Stimulated activated CD8-positive, alpha-beta memory T cell treated with anti-CD3 and anti-CD28 coated beads, Interleukin-7, amount 100 ng/mL, for 24 hours (primary cell): ENCODE data around the gene AQP4.

Source experiments
- DNase-seq: peaks from one replicate; pipeline ENCODE4 v3.0.0-alpha.2; 2020; ENCODE audit warnings: low read depth

The AQP4 gene, protein sequence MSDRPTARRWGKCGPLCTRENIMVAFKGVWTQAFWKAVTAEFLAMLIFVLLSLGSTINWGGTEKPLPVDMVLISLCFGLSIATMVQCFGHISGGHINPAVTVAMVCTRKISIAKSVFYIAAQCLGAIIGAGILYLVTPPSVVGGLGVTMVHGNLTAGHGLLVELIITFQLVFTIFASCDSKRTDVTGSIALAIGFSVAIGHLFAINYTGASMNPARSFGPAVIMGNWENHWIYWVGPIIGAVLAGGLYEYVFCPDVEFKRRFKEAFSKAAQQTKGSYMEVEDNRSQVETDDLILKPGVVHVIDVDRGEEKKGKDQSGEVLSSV

GRCh38 chr18:26865557-26865956 lies at the start of gene AQP4:
Gene AQP4, minus strand, starts transcription at chr18:26865707. Its CDS starts 18 bp downstream, at chr18:26865689.
- no peak for DNase-seq

DNA sequence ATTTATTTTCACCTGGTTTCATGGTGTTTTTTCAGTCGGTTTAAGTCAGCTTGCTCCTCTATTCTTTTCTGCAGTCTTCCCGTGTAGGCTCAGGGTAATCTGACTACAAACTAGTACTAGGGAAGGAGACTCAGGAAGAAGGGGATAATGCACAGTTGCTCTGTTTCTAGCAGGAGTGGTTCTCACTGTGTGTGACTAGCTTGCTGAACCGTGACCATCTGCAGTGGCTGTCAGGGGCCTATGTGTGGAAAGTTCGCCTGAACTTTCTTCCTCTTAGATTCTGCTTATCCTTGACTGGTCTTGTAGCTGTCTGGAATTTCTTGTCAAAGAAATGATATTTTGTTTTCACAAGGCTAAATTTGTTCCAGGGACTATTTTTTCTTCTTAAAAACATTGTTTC lies 46.3 kb upstream of the AQP4 start:
- DNase-seq: no peak

GRCh38 chr18:26909599-26910290 lies 44.2 kb upstream of the AQP4 start:
- no peak for DNase-seq

GRCh38 chr18:26908906-26909305 lies 43.4 kb upstream of the AQP4 start:
- no peak for DNase-seq

DNA sequence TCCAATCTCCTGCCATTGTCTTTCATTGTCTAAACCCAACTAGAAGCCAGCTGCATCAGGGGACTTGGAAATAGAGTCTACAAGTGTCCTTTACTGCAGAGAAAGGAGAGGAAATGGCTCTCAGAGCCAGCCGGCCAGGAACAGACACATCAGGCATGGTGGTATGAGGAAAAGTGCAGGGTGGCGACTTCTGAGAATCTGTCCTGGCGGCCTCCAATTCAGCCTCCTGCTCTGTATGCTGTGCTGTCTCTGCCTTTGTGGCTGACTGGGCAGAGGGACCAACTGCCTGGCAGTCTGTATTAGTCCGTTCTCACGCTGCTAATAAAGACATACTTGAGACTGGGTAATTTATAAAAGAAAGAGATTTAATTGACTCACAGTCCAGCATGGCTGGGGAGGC lies 36.8 kb upstream of the AQP4 start:
- DNase-seq: no peak

- no peak for DNase-seq
Observed at GRCh38 chr18:26901020-26901419, 35.5 kb upstream of the AQP4 start.

DNA sequence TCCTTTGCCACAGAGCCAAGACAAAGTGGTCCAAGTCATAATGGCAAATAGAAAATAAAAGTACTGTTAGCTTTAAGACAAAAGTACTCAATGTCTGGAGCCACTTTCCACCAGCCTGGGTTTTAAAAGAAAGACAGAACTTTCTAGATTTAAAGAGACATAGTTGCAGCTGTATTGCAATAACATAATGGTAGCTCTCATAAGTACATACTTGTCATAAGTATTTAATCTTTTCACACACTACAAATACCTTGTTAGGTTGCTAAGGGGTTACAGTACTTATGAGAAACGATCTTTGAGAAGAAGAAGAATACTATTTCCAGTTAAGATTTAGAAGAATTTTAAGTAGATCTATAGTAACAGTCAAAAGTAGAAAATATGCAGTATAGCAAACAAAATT lies 28.9 kb upstream of the AQP4 start:
- DNase-seq: no peak

GRCh38 chr18:26893996-26894395 lies 28.5 kb upstream of the AQP4 start:
- no peak for DNase-seq

GRCh38 chr18:26888259-26888658 lies 22.8 kb upstream of the AQP4 start:
- no peak for DNase-seq

GRCh38 chr18:26875040-26875654 lies 9.6 kb upstream of the AQP4 start:
- DNase-seq: no peak

GRCh38 chr18:26874283-26874682 lies 8.8 kb upstream of the AQP4 start:
- DNase-seq: no peak

DNA sequence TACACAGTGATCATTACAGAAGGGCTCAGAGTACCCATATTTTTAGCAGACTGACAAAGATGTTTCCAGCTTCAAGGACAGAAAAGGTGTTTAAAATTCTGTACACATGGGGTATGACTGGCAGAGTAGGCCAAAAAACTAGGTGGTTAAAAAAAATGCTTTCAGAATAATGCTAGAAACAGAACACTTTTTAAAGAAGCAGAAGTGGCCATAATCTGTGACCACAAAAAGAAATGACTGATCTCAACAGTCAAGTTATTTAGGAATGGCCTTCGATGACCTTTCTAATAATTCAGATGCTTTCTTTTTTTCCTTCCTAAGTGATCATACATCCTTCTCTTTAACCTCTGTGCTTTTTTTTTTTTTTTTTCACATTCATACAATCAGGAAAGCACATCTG lies 4.1 kb upstream of the AQP4 start:
- DNase-seq: no peak

DNA sequence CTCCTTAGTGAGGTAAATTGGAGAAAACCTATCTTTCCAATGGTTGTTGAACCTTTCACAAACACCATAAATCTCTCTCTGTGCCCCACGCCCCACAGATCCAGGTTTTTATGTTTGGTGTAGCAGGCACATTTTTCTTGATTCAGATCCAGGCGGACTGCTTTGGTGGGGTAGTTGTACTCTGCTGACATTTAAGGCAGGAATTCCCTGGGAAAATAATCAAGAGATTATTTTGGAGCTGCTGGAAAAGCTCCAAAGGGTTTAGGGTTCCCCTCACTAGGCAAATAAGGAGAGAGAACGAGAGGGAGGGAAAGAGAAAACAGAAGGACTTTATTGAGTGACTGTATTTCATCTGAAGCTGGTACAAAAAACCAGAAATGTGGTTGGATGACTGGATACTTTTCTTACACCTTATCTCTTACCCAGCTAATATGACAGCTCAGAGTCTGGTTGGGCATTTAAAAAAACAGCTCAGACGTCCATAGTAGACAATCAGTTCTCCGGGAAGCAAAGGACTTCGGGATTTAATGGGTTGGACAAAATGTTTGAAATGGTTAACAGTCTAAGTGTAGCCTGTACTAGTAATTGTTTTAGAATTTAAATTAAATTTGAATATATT lies 3.6 kb upstream of the AQP4 start:
- DNase-seq: no peak

DNA sequence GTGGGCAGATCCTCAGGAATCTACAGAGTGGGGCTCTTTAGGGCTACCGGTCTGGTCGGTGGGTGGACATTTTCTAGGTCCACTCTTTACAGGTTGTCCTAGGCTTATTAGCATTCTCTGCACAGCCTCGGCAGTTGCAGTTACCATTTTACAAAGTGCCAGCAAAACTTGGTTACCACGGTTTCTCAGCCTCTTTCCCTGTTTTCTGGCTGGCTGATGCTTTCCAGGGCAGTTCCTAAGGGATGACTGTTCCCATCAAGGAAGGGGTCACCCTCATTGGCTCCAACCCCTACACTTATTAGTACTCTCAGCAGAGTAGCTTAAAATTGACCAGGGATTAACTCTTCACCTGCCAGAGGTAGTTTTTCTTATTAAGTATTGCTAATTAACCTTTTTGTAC lies 2.0 kb upstream of the AQP4 start:
- no peak for DNase-seq

- no peak for DNase-seq
Observed at GRCh38 chr18:26864658-26865057, 849 bp downstream of the AQP4 start.

- no peak for DNase-seq
Observed at GRCh38 chr18:26863921-26864497, 1.5 kb downstream of the AQP4 start.

DNA sequence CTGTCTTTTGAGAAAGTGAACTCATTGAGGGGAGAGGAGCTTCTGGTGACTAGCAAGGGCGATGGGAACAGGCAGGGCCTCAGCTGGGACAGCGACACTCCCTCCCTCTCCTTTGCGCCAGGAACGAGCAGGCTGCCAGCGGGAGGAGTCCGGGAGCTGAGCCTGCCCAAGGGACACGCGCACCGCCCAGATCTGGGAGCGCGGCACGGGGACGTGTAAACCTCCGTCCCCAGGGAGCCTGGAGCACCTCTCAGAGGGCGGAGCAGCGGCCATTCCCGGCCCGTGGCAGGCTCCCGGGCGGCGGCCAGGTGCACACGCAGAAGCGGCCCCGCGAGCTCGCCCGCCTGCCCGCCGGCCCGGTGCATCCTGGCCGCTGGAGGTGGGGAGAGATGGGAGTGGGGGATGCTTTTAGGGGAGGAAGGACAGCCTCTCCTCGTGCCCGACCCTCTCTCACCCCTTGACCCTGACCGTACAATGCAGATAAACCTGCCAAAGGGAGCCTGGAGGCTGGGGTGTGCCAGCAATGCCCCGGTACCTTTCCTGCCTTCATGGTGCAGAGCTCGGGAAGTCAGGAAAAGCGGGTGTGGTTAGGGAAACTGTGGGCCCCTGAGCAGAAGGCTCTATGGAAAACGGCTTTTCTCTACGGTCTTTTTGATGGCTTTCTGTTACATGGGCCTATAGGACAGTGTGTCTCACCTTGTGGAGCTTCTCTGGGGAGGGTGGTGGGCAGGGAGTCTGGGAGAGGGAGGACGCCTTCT lies 2.2 kb downstream of the AQP4 start:
- no peak for DNase-seq

GRCh38 chr18:26862084-26862483 lies 3.4 kb downstream of the AQP4 start:
- DNase-seq: no peak

DNA sequence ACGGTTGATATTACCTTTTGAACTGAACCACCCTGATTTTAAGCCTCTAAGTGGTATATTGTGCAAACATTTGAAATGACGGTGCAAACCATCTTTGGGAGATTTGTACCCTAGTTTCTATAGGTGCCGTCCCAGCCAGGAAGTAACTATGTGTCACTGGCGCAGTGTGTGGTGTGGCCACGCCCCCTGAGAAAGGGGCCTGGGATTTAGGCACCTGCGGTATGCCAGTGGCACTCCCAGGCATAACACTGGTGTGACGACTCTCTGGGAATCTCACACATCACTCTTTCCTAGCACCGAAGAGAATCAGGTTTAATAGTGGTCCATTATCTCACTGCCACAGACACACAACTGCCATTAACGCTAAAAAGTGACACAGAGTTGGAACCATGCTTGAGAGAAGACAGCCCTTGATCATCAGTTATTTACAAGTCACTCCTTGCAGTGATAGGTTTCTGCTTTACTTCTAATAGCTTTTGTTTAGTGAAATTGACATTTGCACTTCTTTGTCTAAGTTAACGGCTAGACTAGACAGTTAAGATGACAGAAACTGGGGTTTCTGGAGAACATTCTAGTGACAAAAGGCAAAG lies 11.1 kb downstream of the AQP4 start:
- no peak for DNase-seq

DNA sequence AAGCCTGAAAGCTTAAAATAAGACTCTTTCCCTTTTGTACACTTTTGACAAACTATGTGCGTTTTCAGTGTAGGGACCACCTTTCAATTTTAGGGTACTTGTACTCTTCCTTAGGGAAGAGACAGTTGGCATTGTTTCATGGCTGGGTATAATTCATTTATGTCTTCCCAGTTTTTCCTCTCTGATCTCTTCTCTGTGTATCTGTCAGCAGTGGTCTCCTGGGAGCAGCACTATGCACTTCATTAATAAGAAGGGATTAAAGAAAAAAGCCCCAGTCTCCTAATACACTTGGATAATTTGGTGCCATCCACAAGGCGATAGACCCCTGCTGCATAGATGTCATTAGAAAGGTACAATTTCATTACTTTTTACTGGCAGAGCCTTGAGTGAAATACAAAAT lies 12.1 kb downstream of the AQP4 start:
- no peak for DNase-seq

DNA sequence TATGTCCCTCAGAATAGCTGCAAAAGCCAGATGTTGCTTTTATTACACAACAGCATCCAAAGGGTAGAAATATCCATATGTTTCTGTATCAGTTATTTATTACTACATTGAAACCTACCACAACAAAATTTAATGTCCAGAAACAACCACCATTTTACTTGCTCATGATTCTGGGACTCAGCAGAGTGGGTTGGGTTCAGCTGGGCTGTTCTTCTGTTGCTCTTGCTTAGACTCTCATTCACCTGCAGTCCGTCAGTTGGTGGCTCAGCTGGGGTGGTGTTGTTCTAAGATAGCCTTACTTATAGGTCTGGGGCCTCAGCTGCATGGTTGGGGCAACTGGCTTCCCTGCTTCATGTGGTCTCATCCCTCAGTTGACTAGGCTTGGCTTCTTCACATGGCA lies 21.7 kb downstream of the AQP4 start:
- no peak for DNase-seq
